ENCODE measurements around the gene DNAJC5. TPM values are rescaled to one million over a fixed set of nuclear protein-coding genes. Genes with fewer than 3 reads are reported as not detected.

Gene DNAJC5
- total and polyA plus RNA-seq, 2 of the 8 experiments (the other 6 are each of a cell fraction or from before 2014, with no cell fraction given) = 19.2 to 31.2 TPM

- H3K56ac ChIP-seq (replicated peaks; ENCODE audit: insufficient read length, low read depth, low read length) = no peak overlapping the region
- ChIA-PET CTCF (ENCODE audit: partially characterized antibody) (interaction anchor here (0.6 to 2.2 kb wide), 12 partner anchors 9 to 549 kb away, joined by 3 to 6 read pairs (median 3); partner anchors contain the start of gene PRPF6), POLR2A (ENCODE audit: partially characterized antibody) (interaction anchor here (0.5 to 4.5 kb wide), 9 partner anchors 9 to 27 kb away, joined by 3 to 19 read pairs (median 3); partner anchors contain the start of gene TPD52L2)
- no peak overlapping the region for H4K5ac ChIP-seq (ENCODE audit: insufficient read length, low read depth, low read length)
- no peak overlapping the region for H3K4me2 ChIP-seq (ENCODE audit: insufficient read depth in 1 of 2, low read depth in 2 of 2, low read length in 2 of 2)
- no peak overlapping the region for H3K14ac ChIP-seq (ENCODE audit: insufficient read length)
- no peak for DNase-seq (ENCODE audit: low read depth in 1 of 2, low spot score in 2 of 2)
- no peak overlapping the region for H2BK120ac ChIP-seq (replicated peaks; ENCODE audit: low read depth, low read length)
- peaks cover 6 to 22% (median 11%) of the 10 kb centered on the region in 4 experiments for H3K36me3 ChIP-seq (ENCODE audit: control insufficient read depth in 2 of 4, insufficient read depth in 4 of 4, low read length in 3 of 4)
- no peak overlapping the region for H3K4ac ChIP-seq (replicated peaks; ENCODE audit: insufficient read length, low read depth, low read length)
- H3K79me2 ChIP-seq (ENCODE audit: control insufficient read depth in 1 of 2, insufficient read depth in 2 of 2, low read length in 2 of 2) = peaks cover 0 to 9% of the 10 kb centered on the region in 2 experiments; a peak in 2 of 4 replicates
- H2AFZ ChIP-seq (ENCODE audit: low read length) = no peak overlapping the region
- no peak overlapping the region for H3K27ac ChIP-seq (ENCODE audit: low read depth, low read length)
- H3K23me2 ChIP-seq (ENCODE audit: low read depth, low read length) = peaks cover 3% of the 10 kb centered on the region; the same call in 1 of the 2 replicates
- H3K9ac ChIP-seq (replicated peaks in 1 of 4; ENCODE audit: extremely low read depth in 1 of 4, low read depth in 3 of 4, low read length in 3 of 4) = no peak overlapping the region
- H3K27me3 ChIP-seq (replicated peaks in 1 of 4; ENCODE audit: control insufficient read depth in 3 of 4, extremely low read depth in 1 of 4, insufficient read depth in 3 of 4, low read length in 3 of 4) = no peaks in the 10 kb centered on the region
- H4K20me1 ChIP-seq (replicated peaks in 1 of 2; ENCODE audit: control insufficient read depth in 1 of 2, insufficient read depth in 2 of 2, low read length in 2 of 2) = peaks cover 6 to 11% of the 10 kb centered on the region in 2 experiments
- H4K91ac ChIP-seq (replicated peaks; ENCODE audit: insufficient read length, low read length) = no peak overlapping the region
- no peak for FAIRE-seq
- no peak overlapping the region for H3K18ac ChIP-seq (ENCODE audit: extremely low read depth, low read length)
- H3K4me3 ChIP-seq (ENCODE audit: extremely low read depth in 1 of 4, insufficient read depth in 2 of 4, low read depth in 3 of 4, low read length in 4 of 4) = no peak overlapping the region
- H2BK15ac ChIP-seq (ENCODE audit: low read length) = no peak overlapping the region
- no peak overlapping the region for H4K8ac ChIP-seq (ENCODE audit: extremely low read depth, insufficient read depth, low read length)
- H3K23ac ChIP-seq (ENCODE audit: insufficient read length) = no peak overlapping the region
- H2BK20ac ChIP-seq (ENCODE audit: low read length) = no peak overlapping the region
- no peak overlapping the region for H2BK5ac ChIP-seq (ENCODE audit: low read depth, low read length)
- H2BK12ac ChIP-seq (ENCODE audit: low read depth, low read length) = no peak overlapping the region
- H2AK5ac ChIP-seq (ENCODE audit: low read depth, low read length) = no peak overlapping the region
- peaks cover 0 to 5% (median 2%) of the 10 kb centered on the region in 4 experiments; a peak in 3 of 7 replicates for H3K4me1 ChIP-seq (replicated peaks in 1 of 4; ENCODE audit: control insufficient read depth in 3 of 4, insufficient read depth in 4 of 4, low read length in 3 of 4)
- peaks cover 5% of the 10 kb centered on the region for H3K79me1 ChIP-seq (ENCODE audit: low read depth, low read length)
- no peaks in the 10 kb centered on the region for H3K9me3 ChIP-seq (ENCODE audit: insufficient read depth in 2 of 2, low read depth in 1 of 2, low read length in 1 of 2)
- 92% methylated on average over 29 of the region's 29 CpGs; no CpG with 5 or more reads in 1 of the 2 experiments for WGBS, 2 experiments (ENCODE audit: extremely low coverage in 1 of 2, insufficient coverage in 1 of 2, insufficient read length in 1 of 2, insufficient replicate concordance in 2 of 2, low coverage in 1 of 2, low lambda C conversion rate in 2 of 2, missing lambda C conversion rate in 1 of 2)
- TF ChIP-seq, protein P1, sequence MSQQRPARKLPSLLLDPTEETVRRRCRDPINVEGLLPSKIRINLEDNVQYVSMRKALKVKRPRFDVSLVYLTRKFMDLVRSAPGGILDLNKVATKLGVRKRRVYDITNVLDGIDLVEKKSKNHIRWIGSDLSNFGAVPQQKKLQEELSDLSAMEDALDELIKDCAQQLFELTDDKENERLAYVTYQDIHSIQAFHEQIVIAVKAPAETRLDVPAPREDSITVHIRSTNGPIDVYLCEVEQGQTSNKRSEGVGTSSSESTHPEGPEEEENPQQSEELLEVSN (IDR thresholded peaks at IDR 0.05) = no peak
- no peak for TF ChIP-seq HDAC6 (IDR thresholded peaks at IDR 0.05; ENCODE audit: low read depth, low read length)
- no peak for TF ChIP-seq CREB1 (IDR thresholded peaks at IDR 0.05)
- no peak for TF ChIP-seq SP4 (IDR thresholded peaks at IDR 0.05; ENCODE audit: low read length)
- TF ChIP-seq TCF12 (IDR thresholded peaks at IDR 0.05; ENCODE audit: low read depth, low read length) = no peak
- TF ChIP-seq RXRA (IDR thresholded peaks at IDR 0.05; ENCODE audit: insufficient read depth, low read depth, low read length) = no peak
- TF ChIP-seq PHF8 (conservative IDR thresholded peaks at IDR 0.05; ENCODE audit: low read depth, low read length) = no peak
- TF ChIP-seq RAD21 (IDR thresholded peaks at IDR 0.05 in 1 of 2, conservative IDR thresholded peaks at IDR 0.05 in 1 of 2; ENCODE audit: low read depth in 2 of 2, low read length in 2 of 2) = peak; percentile 24 to 42; a peak in 3 of 4 replicates
- TF ChIP-seq JUN (IDR thresholded peaks at IDR 0.05; ENCODE audit: low read depth, low read length) = no peak
- TF ChIP-seq BACH1 (IDR thresholded peaks at IDR 0.05; ENCODE audit: low read length) = no peak
- no peak for TF ChIP-seq BRCA1 (IDR thresholded peaks at IDR 0.05; ENCODE audit: low read depth, low read length)
These were observed 3.6 kb upstream of the DNAJC5 start for GRCh38 chr20:63891061-63892002.

Measured in H1 (cell line).